HepG2 (cell line): Measurements from ENCODE around the gene OPRL1. TPM values are rescaled to one million over a fixed set of nuclear protein-coding genes. Genes with fewer than 3 reads are reported as not detected.
A peak's percentile ranks its signal among the peaks of the same experiment; 100 is the strongest.

ENCODE experiments used
- HES4 ChIP-seq: sonication (generic); formaldehyde crosslinking; IDR thresholded peaks from 2 replicates; pipeline ENCODE4 v1.9.0; 2021; ENCODE audit warnings: mild to moderate bottlenecking, missing genetic modification reagents, borderline replicate concordance
- MTF2 ChIP-seq: sonication (generic); formaldehyde crosslinking; IDR thresholded peaks from 2 replicates; pipeline ENCODE4 v1.5.0; 2020; ENCODE audit warnings: missing genetic modification reagents, borderline replicate concordance
- RBAK ChIP-seq: sonication (generic); formaldehyde crosslinking; IDR thresholded peaks from 2 replicates; pipeline ENCODE4 v1.5.1; 2020; ENCODE audit warnings: mild to moderate bottlenecking, missing genetic modification reagents
- RBM22 ChIP-seq: fragments of 200-400 bp; formaldehyde crosslinking; optimal IDR thresholded peaks from 2 replicates; pipeline ENCODE3; 2017; ENCODE audit warnings: mild to moderate bottlenecking, low read length, moderate library complexity
- RORA ChIP-seq: sonication (generic); formaldehyde crosslinking; IDR thresholded peaks from 2 replicates; pipeline ENCODE4 v1.5.0; 2020; ENCODE audit warnings: mild to moderate bottlenecking, missing genetic modification reagents, moderate library complexity
- SIN3A ChIP-seq: IDR thresholded peaks from 2 replicates; pipeline ENCODE4 v1.6.1; 2011; ENCODE audit warnings: low read depth, mild to moderate bottlenecking, control low read depth, low read length, borderline replicate concordance
- SP5 ChIP-seq: IDR thresholded peaks from 2 replicates; pipeline ENCODE4 v1.6.1; 2016; ENCODE audit warnings: low read depth, borderline replicate concordance
- ZBTB8A ChIP-seq: sonication (generic); formaldehyde crosslinking; IDR thresholded peaks from 2 replicates; pipeline ENCODE4 v1.4.0; 2020; ENCODE audit warnings: mild to moderate bottlenecking, low read depth, missing genetic modification reagents, borderline replicate concordance
- ZNF235 ChIP-seq: sonication (generic); formaldehyde crosslinking; IDR thresholded peaks from 2 replicates; pipeline ENCODE4 v1.8.1; 2023; ENCODE audit warnings: mild to moderate bottlenecking, missing genetic modification reagents, borderline replicate concordance
- ZNF251 ChIP-seq: sonication (generic); formaldehyde crosslinking; IDR thresholded peaks from 2 replicates; pipeline ENCODE4 v1.9.0; 2021; ENCODE audit warnings: mild to moderate bottlenecking, missing genetic modification reagents
- ZNF3 ChIP-seq: IDR thresholded peaks from 2 replicates; pipeline ENCODE4 v1.7.0; 2017; ENCODE audit warnings: inconsistent platforms
- ZNF333 ChIP-seq: sonication (generic); formaldehyde crosslinking; IDR thresholded peaks from 2 replicates; pipeline ENCODE4 v1.4.0; 2020; ENCODE audit warnings: mild to moderate bottlenecking, missing genetic modification reagents, borderline replicate concordance
- ZNF337 ChIP-seq: sonication (generic); formaldehyde crosslinking; IDR thresholded peaks from 2 replicates; pipeline ENCODE4 v1.5.1; 2020; ENCODE audit warnings: missing genetic modification reagents, low read depth, mild to moderate bottlenecking, borderline replicate concordance
- ZNF383 ChIP-seq: sonication (generic); formaldehyde crosslinking; IDR thresholded peaks from 2 replicates; pipeline ENCODE4 v1.4.0; 2020; ENCODE audit warnings: missing genetic modification reagents, mild to moderate bottlenecking, borderline replicate concordance
- ZNF562 ChIP-seq: sonication (generic); formaldehyde crosslinking; IDR thresholded peaks from 2 replicates; pipeline ENCODE4 v1.8.0; 2022; ENCODE audit warnings: missing genetic modification reagents, borderline replicate concordance
- ZNF563 ChIP-seq: sonication (generic); formaldehyde crosslinking; IDR thresholded peaks from 2 replicates; pipeline ENCODE4 v1.8.0; 2022; ENCODE audit warnings: mild to moderate bottlenecking, moderate library complexity, missing genetic modification reagents
- ZNF709 ChIP-seq: sonication (generic); formaldehyde crosslinking; IDR thresholded peaks from 2 replicates; pipeline ENCODE4 v1.5.0; 2020; ENCODE audit warnings: mild to moderate bottlenecking, missing genetic modification reagents
- ZNF879 ChIP-seq: sonication (generic); formaldehyde crosslinking; IDR thresholded peaks from 2 replicates; pipeline ENCODE4 v1.8.1; 2023; ENCODE audit warnings: missing genetic modification reagents
- ZNF891 ChIP-seq: sonication (generic); formaldehyde crosslinking; IDR thresholded peaks from 2 replicates; pipeline ENCODE4 v1.5.0; 2020; ENCODE audit warnings: mild to moderate bottlenecking, missing genetic modification reagents
- ZSCAN12 ChIP-seq: sonication (generic); formaldehyde crosslinking; IDR thresholded peaks from 2 replicates; pipeline ENCODE4 v1.9.0; 2021; ENCODE audit warnings: mild to moderate bottlenecking, missing genetic modification reagents
- polyA plus RNA-seq, 8 experiments: library from polyadenylated mRNA; depleted of rRNA in 3 of 8; stranded (reverse) in 7 of 8; unstranded in 1 of 8; fragments of >200 nt; fragmentation: Illumina TruSeq in 4 of 8; extraction: Trizol in 4 of 8; gene quantifications; 2 replicates each; pipeline versions ENCODE4 v1.2.1 to v1.2.3, GENCODE V29; 2011 to 2016; ENCODE audit warnings: low read depth in 4 of 8, missing spikeins in 1 of 8, mixed read lengths in 1 of 8; ENCODE audit not compliant: insufficient read depth in 1 of 8
- total RNA-seq, 5 experiments: library from RNA; depleted of rRNA; stranded (reverse); fragments of >200 nt; fragmentation: Illumina TruSeq; extraction: Trizol; gene quantifications; 2 replicates each; pipeline ENCODE4 v1.2.3, GENCODE V29; 2016; ENCODE audit warnings: low read depth in 1 of 5
- TF ChIP-seq, protein P1 (sequence below): sonication (generic); formaldehyde crosslinking; IDR thresholded peaks from 2 replicates; pipeline ENCODE4 v1.8.0; 2022; ENCODE audit warnings: low read depth, missing genetic modification reagents
- TF ChIP-seq, protein P2 (sequence below): sonication (generic); formaldehyde crosslinking; IDR thresholded peaks from 2 replicates; pipeline ENCODE4 v1.8.0; 2022; ENCODE audit warnings: mild to moderate bottlenecking, missing genetic modification reagents, moderate library complexity
- TF ChIP-seq, protein P3 (sequence below): sonication (generic); formaldehyde crosslinking; IDR thresholded peaks from 2 replicates; pipeline ENCODE4 v1.4.0; 2020; ENCODE audit warnings: missing genetic modification reagents, low read depth, mild to moderate bottlenecking, borderline replicate concordance
- TF ChIP-seq, protein P4 (sequence below): sonication (generic); formaldehyde crosslinking; IDR thresholded peaks from 2 replicates; pipeline ENCODE4 v1.8.0; 2022; ENCODE audit warnings: mild to moderate bottlenecking, missing genetic modification reagents; ENCODE audit not compliant: insufficient replicate concordance
- TF ChIP-seq, protein P5 (sequence below): sonication (generic); formaldehyde crosslinking; IDR thresholded peaks from 2 replicates; pipeline ENCODE4 v1.4.0; 2020; ENCODE audit warnings: mild to moderate bottlenecking, low read depth, missing genetic modification reagents

The OPRL1 gene
- total and polyA plus RNA-seq, 2 of the 13 experiments (the other 11 are each of a cell fraction or from before 2014, with no cell fraction given), result 0.35 to 0.71 TPM

DNA sequence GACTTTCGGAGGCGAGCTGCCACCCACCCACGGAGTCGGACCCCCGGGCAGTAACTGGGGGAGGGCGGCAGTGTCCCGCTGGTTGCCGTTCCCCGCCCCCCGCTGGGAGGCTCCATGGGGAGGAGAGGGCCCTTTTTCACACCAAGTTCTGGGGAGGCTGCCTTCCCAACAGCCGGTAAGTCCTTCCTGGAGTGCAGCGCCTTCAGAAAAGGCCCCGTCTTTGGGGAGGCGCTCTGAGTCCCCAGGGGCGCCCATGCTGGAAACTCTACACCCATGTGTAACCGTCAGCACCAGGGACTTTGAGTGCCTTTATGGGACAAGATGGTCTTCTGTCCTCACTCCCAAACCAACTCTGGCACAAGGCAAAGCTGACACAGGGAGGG is 30.0 kb upstream of the OPRL1 start (continued):
- TF ChIP-seq ZNF879 (CRISPR knock-in tag) (peak; percentile 35; the same call in 1 of the 2 replicates), ZNF562 (CRISPR knock-in tag) (no peak), RBAK (CRISPR knock-in tag) (0 out of 2 replicates have a peak, but pooled peaks have one; percentile 5), SP5 (CRISPR knock-in tag) (peak; percentile 36; the same call in 1 of the 2 replicates), ZNF383 (CRISPR knock-in tag) (peak; percentile 67; the same call in 1 of the 2 replicates), MTF2 (CRISPR knock-in tag) (peak; percentile 80; the same call in 1 of the 2 replicates), ZNF563 (CRISPR knock-in tag) (0 out of 2 replicates have a peak, but pooled peaks have one; percentile 10), HES4 (CRISPR knock-in tag) (peak; percentile 70), ZSCAN12 (no peak), ZNF891 (CRISPR knock-in tag) (no peak), RORA (CRISPR knock-in tag) (no peak), ZBTB8A (CRISPR knock-in tag) (0 out of 2 replicates have a peak, but pooled peaks have one; percentile 40), ZNF337 (CRISPR knock-in tag) (peak; percentile 15; the same call in 1 of the 2 replicates), ZNF709 (CRISPR knock-in tag) (peak; percentile 59; the same call in 1 of the 2 replicates), ZNF251 (CRISPR knock-in tag) (peak; percentile 70; the same call in 1 of the 2 replicates), RBM22 (peak; percentile 45), ZNF3 (CRISPR knock-in tag) (no peak), ZNF333 (CRISPR knock-in tag) (0 out of 2 replicates have a peak, but pooled peaks have one; percentile 36), ZNF235 (CRISPR knock-in tag) (peak; percentile 30; the same call in 1 of the 2 replicates), SIN3A (peak; percentile 64; the same call in 1 of the 2 replicates)
- TF ChIP-seq, protein P1, sequence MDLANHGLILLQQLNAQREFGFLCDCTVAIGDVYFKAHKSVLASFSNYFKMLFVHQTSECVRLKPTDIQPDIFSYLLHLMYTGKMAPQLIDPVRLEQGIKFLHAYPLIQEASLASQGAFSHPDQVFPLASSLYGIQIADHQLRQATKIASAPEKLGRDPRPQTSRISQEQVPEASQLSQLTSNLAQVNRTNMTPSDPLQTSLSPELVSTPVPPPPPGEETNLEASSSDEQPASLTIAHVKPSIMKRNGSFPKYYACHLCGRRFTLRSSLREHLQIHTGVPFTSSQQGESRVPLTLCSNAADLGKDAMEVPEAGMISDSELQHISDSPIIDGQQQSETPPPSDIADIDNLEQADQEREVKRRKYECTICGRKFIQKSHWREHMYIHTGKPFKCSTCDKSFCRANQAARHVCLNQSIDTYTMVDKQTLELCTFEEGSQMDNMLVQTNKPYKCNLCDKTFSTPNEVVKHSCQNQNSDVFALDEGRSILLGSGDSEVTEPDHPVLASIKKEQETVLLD (CRISPR knock-in tag), result peak; percentile 76; the same call in 1 of the 2 replicates
- TF ChIP-seq, protein P2, sequence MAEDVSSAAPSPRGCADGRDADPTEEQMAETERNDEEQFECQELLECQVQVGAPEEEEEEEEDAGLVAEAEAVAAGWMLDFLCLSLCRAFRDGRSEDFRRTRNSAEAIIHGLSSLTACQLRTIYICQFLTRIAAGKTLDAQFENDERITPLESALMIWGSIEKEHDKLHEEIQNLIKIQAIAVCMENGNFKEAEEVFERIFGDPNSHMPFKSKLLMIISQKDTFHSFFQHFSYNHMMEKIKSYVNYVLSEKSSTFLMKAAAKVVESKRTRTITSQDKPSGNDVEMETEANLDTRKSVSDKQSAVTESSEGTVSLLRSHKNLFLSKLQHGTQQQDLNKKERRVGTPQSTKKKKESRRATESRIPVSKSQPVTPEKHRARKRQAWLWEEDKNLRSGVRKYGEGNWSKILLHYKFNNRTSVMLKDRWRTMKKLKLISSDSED (CRISPR knock-in tag), result 0 out of 2 replicates have a peak, but pooled peaks have one; percentile 10
- TF ChIP-seq, protein P3, sequence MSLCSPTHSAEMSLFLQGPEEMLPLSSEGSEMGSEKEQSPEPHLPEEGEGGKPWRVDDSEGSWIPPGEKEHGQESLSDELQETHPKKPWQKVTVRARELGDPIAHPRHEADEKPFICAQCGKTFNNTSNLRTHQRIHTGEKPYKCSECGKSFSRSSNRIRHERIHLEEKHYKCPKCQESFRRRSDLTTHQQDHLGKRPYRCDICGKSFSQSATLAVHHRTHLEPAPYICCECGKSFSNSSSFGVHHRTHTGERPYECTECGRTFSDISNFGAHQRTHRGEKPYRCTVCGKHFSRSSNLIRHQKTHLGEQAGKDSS (CRISPR knock-in tag), result 0 out of 2 replicates have a peak, but pooled peaks have one; percentile 6
- TF ChIP-seq, protein P4, sequence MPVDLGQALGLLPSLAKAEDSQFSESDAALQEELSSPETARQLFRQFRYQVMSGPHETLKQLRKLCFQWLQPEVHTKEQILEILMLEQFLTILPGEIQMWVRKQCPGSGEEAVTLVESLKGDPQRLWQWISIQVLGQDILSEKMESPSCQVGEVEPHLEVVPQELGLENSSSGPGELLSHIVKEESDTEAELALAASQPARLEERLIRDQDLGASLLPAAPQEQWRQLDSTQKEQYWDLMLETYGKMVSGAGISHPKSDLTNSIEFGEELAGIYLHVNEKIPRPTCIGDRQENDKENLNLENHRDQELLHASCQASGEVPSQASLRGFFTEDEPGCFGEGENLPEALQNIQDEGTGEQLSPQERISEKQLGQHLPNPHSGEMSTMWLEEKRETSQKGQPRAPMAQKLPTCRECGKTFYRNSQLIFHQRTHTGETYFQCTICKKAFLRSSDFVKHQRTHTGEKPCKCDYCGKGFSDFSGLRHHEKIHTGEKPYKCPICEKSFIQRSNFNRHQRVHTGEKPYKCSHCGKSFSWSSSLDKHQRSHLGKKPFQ, result no peak
- TF ChIP-seq, protein P5, sequence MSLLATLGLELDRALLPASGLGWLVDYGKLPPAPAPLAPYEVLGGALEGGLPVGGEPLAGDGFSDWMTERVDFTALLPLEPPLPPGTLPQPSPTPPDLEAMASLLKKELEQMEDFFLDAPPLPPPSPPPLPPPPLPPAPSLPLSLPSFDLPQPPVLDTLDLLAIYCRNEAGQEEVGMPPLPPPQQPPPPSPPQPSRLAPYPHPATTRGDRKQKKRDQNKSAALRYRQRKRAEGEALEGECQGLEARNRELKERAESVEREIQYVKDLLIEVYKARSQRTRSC (CRISPR knock-in tag), result peak; percentile 59; the same call in 1 of the 2 replicates
